DMS 273 treated with DMSO at 0.1 percent for 48 hours (cell line): ENCODE measurements around the gene ZDHHC14.
"Not testable (repeated sequence)": the region's sequence is repeated elsewhere in the genome, so short reads cannot be mapped to it uniquely, and the experiment has no call there.

Experiments used
- DNase-seq: peaks from one replicate; lab custom pipeline; 2025; lab: John Stamatoyannopoulos, UW

The ZDHHC14 gene

DNA sequence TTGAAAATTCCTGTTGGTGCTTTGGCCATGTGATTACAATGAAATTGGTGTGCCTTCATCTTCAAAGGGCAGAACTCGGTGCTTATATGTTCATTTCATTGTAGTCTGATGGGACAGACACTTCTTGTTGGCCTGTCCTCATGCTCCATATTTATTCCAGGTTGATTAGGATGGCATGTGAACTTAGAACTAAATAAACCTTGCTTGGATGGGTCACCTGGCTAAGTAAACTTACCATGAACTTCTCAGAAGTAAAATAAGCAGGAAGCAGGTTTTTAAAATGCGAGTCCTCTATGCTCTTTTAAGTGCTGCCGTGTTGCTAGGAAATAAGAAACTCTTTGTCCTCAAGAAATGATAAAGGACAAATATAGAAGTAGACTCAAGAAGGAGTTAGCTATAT, 26.7 kb downstream of the ZDHHC14 start:
- no peak for DNase-seq

DNA sequence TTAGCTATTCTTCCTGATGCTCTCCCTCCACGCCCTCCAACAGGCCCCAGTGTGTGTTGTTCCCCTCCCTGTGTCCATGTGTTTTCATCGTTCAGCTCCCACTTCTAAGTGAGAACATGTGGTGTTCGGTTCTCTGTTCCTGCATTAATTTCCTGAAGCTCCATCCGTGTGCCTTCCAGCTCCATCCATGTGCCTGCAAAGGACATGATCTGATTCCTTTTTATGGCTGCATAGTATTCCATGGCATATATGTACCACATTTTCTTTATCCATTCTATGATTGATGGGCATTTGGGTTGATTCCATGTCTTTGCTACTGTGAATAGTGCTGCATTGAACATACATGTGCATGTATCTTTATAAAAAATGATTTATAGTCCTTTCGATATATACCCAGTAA, 27.4 kb downstream of the ZDHHC14 start:
- not testable (repeated sequence) for DNase-seq

DNA sequence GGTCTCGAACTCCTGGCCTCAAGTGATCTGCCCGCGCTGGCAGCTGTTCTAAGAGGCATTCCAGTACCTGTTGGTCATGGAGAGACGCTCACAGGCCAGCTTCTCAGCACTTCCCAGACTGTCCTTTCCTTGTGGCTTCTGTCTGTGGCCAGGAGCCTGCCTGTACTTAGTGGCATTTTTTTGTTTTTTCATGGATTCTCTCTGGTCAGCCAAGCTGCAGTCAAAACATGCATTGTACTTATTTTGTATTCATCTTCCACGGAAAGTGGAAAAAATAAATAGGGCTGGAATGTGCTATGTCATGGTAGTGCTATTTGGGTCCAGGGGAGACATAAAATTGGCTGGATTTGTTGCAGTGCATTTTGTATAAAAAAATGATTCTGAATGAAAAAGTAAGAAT, 29.1 kb downstream of the ZDHHC14 start:
- no peak for DNase-seq

DNA sequence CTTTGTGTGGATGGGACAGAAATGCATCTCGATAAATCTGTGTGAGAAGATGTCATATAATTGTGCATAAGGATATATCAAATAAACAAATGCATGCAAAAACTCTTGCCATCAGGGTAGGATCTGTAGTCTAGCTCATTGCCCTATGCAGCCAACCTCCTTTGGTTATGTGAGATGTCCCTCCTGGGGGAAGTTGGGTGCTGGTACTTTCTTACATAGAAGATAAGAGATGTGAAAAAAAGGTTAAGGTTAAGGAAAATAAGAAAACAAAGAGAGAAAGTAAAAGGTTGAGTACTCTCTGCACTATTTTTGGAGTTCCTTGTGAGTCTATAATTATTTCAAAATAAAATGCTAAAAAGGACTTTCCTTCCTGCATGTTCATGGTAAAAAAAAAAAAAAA, 30.4 kb downstream of the ZDHHC14 start:
- no peak for DNase-seq

DNA sequence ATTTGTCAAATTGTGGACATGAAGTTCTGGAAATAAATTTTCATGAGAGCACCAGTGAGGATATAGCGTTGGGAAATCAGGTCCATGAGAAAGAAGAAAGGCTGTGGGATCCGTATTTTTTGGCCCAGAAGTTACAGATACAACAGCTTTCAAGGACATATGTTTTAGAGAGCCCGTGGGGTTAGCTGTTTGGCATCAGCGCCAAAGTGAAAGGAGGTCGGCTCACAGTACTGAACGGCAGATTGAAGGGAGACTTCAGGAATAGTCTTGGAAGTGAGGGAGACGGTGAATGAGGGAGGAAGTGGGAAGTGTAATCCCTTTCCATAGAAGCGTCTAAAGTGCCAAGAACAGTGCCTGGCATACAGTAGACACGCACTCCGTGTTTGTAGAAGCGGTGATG, 31.8 kb downstream of the ZDHHC14 start:
- no peak for DNase-seq

DNA sequence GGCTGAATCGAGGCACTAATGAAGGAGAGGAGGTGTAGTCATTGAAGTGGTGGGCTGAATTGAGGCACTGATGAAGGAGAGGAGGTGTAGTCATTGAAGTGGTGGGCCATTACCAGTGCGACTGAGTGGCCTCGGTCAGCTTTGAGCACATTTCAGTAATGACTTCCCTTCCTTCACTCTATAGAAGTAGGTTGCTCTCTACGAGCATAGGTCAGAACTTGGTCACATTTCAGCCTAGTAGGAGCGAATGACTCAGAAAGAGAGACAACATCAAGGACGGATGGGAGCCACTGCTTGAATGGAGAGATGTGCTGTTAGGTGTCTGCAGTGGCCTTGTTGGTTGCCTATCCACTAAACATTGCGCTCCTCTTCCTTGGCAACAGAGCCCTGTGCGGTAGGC, 39.5 kb downstream of the ZDHHC14 start:
- DNase-seq = no peak

DNA sequence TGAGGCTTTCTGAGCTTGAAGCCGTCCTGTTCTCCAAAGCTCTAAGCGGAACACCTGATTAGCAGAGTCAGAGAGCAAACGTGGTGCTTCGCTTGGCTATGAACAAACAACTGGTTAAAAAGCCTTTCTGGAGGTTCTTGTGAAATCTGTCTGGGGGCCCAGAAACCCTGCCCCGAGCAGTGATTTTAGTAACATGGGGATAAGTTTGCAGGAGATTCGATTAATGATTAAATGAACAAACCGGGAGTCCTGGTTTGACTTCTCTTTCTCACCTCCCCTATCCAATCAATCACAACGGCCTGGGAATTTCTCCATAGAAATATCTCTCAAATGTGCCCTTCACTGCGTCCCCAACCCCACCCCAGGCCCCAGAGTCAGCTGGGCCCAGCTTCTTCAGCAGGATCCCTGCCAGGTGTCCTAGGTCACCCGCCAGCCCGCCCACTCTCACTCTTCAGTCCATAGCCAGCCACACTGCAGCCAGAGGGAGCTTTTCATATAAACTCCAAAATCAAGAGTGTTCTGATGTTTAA, 43.6 kb downstream of the ZDHHC14 start:
- no peak for DNase-seq

DNA sequence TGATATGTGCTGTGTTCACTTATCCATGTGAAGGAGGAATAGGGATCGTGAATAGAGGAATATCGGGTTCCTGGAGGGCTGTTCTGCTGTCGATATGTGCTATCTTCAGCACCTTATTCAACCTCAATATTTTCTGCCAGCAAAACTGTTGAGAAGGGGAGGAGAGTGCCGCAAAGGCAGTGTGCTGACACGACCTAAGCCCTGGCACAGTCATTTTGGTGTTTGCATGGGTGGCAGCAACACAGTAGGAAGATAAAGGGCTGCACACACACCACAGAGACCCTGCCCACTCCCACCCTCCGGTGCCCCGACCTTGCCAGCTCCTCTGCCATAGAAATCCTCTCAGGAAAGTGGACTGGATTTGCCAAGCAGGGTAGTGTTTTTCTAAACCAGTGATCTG, 47.0 kb downstream of the ZDHHC14 start:
- no peak for DNase-seq

DNA sequence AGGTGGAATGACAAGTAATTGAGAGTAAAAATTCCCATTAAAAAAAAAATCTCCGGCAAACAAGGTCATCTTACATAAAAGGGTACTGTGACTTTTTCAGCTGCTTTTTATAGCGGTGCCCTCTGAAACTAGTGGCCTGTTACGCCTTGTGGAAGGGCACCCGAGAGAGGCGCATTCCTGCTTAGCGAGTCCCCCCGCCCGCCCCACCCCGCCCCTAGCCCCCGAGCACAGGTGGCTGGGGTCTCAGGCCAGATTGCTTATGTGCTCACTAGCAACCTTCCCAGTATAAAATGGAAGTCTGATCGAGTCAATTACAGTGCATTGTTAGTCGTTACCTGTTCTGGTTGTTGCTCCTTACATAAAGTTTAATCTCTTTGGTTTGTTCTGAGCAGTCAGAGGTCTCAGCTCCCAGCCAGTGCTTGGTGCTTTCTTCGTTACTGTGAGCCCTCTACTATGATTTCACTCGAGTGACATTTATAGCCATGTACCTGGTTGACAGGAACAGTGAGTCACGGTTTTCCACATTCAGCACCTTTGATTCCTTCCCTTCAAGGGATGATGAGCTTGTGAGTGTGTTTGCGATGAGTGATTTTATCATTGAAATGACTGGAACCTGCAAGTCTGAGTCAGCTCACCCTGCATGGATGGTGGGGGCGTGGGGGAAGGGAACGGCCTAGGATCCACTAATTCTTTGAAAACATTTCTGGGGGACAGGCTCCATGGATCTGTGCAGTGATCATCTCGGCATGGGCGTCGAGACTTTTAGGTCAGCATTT, 47.6 kb downstream of the ZDHHC14 start:
- DNase-seq = no peak

DNA sequence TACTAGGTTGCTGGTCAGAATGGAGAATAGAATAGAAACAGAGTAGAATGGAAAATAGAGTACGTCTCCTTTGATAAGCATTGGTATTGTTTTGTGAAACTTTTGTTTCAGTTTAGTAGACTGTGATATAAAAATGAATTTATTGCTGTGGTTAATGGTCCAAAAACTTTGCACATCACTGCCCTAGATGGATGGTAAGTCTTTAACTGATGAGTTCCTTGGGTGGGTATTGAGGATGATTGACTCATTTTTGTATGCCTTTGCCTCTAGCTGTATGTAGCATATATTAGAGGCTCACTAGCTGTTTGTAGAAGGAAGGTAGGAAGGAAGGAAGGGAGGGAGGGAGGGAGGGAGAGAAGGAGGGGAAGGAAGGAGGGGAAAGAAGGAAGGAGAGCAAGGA, 48.3 kb downstream of the ZDHHC14 start:
- no peak for DNase-seq

DNA sequence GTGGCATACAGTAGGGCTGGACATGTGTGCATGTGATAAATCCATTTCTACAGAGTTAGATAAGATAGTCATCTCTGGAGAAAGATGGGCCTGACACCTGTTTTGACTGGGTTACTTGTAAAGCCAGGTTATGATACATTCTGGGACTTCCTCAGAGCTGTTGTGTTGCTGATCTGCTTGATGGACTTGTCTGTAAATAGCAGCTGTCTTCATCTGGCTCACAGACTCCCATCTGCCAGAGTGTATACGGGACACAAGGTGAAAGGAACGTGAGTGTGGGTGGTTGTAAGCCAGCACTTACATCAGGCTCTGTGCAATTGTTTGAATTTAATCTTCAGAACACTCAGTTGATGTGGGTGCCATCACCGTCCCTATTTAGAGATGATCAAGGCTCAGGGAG, 49.8 kb downstream of the ZDHHC14 start:
- peak; percentile 25 for DNase-seq

DNA sequence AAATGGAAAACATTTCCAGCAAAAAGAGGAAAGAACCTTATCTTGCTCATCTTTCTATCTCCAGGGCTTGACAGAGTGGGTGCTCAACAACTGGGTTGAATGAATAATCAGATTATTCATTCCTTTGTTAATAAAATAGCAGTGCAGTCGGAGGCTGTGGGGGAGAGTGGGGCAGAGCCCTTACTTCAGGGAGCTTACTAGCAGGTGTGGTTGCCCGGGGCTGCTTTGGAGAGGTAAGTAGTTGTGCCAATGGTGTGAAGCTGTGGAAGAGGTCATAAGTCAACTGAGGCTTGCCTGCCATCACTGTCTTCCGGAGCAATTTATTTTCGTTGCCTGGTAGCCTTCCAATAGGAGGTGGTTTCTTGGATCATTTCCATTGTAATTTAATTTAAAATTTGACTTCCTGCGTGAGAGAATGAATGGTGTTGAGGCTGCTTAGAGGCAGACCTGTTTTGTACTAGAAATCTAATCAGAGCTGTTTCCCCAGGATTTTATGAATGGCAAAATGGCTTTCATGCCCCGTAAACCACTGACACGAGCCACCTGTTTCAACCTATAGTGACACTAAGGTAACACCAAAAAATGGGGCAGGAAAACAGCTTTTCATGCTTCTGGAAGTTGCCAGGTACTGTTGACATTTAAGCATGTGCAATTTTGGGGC, 51.4 kb downstream of the ZDHHC14 start:
- no peak for DNase-seq

DNA sequence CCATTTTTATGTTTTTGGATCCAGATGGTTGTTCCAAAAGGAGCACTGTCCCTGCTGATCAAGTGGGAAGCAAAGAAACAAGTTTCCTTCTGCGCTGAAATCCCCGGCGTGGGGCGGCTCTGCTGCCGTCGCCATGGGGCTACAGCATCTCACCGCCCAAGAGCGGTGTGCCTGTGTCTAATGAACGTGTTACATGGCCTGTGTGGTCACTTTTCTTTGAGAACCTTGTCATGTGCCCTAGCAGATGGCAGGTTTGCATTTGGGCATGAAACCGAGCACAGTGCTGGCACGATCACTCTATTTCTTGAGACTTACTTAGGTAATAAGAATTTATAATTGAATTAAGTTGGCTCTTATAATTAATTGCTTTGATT, 51.9 kb downstream of the ZDHHC14 start:
- DNase-seq = no peak

DNA sequence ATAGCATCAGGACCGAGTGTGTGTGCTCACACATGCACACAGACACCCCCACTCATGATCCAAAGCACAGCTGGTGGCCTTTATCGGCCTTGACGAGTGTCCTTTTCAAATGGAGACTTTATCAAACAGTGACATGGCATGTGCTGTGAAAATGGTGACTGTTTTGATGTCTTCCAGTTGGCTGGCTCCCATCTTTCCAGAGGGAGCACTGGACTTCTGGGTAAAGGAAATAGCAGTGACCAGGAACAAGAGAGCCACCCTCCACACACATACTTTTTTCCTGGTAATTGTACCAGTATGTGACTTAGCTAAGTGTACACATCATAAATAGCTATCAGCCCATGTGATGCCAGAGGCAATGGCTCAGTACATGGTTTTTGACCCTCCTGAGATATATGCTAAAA, 52.7 kb downstream of the ZDHHC14 start:
- DNase-seq = no peak

DNA sequence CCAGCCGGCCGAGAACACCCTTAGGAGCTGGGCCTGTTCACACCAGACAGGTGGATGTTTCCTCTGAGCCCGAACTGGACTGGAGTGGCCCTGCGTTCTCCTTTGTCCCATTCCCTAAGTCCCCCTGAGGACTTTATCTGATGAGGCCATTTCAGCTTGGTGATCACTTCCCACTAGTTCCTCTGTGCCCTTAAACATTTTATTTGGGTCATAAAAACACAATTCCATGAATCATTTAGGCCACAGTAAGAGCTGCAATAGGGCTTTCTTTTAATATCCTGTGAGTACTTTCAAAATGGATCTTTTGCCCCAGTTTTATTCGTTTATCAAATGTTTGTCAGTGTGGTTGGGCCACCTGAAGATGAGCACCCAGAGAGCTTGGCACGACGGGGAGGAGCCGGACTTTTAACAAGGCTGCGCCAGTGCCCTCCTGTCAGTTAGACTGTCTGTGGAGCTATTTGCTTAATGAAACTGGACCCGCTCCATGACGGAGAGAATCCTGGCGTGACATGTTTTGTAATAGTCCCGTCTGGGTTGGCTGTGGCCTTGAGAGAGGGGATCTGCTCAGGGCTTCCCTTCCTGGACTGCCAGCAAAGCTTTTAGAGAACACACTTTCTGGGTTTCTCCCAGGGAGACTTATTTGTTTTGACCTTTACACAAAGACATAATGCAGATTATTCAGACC, 53.5 kb downstream of the ZDHHC14 start:
- no peak for DNase-seq

DNA sequence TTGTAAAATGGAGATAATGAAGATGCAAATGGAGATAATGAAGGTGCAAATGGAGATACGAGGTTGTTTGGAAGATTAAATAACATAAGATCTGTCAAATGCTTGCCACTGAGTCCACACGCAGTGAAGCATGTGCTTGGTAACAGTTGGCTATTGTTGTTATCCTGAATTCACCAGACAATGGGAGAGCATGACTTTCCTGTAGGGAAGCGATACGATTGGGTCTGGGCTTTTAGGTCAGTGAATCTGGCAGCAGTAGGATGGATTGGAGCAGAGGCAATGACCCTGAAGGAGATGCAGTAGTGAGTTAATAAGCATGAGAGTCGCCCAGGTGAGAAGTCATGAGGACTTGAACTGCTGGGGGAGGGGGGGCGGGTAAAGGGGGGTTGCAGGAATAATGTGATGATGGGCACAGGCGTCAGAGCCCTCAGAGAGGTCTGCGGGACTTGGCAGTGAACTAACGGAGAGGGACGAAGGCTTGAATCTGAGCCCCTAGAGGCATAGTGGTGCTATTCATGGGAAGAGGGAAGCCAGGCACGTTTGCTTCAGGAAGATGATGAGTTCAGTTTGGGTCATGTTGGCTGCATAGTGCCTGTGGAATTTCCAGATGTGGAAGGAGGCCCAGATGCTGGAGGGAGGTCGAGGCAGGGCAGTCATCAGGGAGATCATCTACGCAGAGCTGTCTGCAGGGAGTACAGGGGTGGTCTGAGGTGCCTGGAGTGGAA, 55.4 kb downstream of the ZDHHC14 start:
- no peak for DNase-seq

DNA sequence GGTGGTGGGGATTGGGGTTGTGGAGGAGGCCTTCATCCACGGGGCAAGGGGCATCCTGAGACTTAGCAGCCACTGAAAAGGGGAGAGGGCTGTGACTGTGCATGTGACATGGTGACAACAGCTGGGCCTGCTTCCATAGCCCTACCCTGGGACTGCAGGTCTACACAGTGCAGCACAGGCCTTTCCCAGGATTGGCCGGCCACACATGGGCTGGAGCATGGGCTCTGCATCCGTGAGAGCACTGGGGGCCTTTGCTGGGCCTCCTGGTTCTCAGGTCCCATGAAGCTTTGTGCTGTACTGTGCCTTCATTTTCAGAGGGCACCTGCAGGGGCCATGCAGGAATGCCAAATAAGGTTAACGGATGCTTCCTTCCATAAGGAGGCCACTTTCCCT, 56.0 kb downstream of the ZDHHC14 start:
- DNase-seq = no peak

DNA sequence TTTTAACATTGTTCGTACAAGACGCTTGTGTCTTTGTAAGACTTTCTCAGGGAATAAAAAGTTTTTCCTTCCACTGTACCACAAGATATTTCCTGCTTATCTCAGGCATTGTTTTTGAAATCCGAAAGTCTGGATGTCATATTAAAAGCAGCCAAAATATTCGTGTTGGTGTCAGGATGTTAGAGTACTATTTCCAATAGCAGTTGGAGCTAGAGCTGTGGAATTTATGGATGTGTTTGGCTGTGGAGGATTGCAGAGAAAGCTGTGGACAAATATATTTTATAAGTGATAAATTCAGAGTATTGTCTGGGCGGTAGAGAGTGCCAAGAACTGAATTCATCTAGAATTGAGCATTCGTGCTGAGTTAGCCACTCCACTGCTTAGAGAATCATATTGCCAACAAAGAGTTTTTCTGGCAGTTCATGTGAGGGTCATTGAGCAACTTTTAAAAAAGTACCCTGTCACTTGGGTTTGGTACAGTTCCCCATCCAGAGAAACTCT, 57.7 kb downstream of the ZDHHC14 start:
- DNase-seq = no peak

DNA sequence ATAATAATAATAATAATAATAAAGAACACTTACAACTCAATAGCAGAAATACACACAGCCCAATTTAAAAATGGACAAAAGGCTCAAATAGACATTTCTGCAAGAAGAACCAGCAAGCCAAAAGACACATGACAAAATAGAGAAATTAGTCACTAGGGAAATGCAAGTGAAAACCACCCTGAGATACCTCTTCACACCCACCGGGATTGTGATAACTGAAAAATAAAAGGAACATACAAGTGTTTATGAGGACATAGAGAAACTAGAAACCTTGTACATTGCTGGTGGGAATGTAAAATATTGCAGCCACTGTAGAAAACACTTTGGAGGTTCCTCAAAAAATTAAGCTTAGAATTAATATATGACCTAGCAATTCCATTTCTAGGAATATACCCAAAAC, 59.2 kb downstream of the ZDHHC14 start:
- no peak for DNase-seq

DNA sequence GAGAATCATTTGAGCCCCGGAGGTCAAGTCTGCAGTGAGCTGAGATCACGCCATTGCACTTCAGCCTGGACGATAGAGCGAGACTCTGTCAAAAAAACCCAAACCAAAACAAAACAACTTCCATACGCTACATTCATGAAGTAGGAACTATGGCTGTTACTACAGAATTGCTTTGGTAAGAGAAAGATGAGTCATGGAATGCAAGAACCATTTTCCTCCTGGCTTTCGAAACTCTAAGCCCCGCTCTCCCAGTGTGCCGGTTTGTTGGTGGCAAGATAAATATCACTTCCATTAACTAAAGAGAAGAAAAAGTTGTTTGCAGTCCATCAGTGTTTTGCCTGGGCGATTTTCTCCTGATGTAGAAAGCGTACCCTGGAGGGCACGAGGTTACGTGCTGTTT, 61.3 kb downstream of the ZDHHC14 start:
- no peak for DNase-seq

DNA sequence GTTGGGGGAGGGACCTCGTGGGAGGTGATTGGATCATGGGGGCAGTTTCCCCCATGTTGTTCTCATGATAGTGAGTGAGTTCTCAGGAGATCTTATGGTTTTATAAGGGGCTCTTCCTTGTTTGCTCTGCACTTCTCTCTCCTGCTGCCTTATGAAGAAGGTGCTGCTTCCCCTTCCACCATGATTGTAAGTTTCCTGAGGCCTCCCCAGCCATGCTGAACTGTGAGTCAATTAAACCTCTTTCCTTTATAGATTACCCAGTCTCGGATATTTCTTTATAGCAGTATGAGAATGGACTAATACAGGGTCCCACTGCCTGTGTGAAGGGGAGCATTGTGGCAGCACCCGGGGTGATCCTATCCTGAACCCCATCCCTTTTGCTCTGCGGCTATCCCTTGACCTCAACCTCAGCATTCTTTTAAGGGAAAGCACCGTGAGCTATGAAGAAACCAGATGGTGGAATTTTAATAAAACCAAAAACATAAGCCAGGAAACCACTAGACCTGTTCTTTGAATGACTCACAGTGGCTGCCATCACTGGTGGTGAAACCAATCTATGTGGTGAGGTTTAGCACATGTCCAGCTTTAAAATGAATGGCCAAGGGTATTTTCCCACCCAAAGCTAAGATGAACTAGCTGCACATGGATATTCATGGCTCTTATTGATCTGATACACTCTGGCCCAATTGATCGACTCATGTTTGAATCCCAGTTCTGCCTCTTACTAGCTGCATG, 62.2 kb downstream of the ZDHHC14 start:
- no peak for DNase-seq
